ENCODE data around the gene TM2D3.

The TM2D3 gene

DNA sequence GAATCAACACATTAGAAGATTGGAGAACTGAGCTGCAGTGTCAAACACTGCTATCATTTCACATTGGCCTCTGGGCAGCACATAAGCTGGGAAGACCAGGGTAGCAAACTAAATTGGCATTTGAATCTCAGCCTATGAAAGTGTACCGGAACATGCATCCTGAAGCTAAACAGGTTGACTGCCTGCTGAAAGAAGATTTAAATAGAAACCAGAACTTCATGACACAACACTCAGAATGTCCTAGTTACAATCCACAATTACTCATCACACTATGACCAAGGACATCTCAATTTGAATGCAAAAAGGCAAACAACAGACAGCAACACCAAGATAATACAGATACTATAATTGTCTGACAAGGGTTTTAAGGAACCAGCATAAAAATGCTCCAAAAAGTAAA lies 26.2 kb downstream of the TM2D3 start:
- in situ Hi-C loops (cut with MboI; ENCODE audit: low sequenced_read_pairs) = no loop called here

- in situ Hi-C loops (cut with MboI; ENCODE audit: low sequenced_read_pairs) = no loop called here
Measured at GRCh38 chr15:101625184-101625583, 27.0 kb downstream of the TM2D3 start.

DNA sequence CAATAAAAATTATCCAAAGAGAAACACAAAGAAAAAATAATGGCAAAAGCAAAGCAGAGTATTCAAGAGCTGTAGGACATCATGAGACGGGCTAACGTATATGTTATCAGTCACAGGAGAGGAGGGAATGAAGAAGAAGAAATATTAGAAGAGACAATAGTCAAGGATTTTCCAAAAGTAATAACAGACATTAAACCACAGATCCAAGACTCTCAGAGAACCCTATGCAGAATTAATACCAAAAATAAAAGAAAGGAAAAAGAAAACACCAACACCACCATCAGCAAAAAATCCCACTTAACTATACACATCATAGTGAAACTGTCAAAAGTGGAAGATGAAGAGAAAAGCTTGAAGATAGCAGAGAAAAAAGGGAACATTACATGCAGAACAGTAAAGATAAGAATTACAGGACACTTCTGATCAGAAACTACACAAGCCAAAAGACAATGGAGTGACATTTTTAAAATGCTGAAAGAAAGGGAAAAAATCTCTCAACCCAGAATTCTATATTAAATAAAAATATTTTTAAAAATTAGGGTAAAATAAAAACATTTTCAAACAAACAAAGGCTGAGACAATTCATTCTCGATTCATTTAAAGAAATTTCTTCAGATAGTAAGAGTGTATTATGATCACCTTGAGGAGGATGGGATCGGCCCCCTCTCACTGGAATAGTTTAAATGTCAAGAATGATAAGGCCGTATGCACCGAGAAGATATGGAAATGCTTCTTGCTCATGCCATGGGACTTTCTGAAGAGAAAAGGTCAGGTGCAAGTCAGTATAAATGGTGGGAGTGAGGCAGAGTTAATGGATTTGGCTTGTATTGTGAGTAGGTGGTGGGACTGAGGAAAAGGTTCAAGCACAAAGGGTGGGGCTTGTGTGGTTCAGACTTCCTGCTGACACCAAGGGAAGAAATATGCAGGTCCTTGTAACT lies 28.5 kb downstream of the TM2D3 start:
- in situ Hi-C loops (cut with MboI; ENCODE audit: low sequenced_read_pairs) = no loop called here

DNA sequence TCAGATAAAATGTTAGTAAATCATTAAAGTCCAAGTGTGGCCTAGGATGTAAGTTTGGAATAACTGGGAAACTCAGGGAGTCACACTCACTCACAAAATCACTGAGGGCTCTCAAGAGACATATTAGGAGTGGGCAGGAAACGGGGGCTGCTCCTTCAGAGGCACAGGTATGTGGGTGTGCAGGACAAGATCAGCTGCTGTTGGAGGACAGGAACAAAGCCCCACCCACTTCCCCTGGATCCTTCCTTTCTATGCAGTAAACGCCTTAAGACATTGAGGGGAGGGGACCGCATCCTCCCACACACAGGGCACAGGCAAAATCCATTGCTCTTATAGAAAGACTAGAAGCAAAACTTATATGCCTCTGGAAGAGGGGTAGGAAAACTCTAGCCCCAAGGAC lies 30.2 kb downstream of the TM2D3 start:
- in situ Hi-C loops (cut with MboI; ENCODE audit: low sequenced_read_pairs) = no loop called here

GRCh38 chr15:101620671-101621070 lies 31.5 kb downstream of the TM2D3 start:
- in situ Hi-C loops (cut with MboI; ENCODE audit: low sequenced_read_pairs) = no loop called here

DNA sequence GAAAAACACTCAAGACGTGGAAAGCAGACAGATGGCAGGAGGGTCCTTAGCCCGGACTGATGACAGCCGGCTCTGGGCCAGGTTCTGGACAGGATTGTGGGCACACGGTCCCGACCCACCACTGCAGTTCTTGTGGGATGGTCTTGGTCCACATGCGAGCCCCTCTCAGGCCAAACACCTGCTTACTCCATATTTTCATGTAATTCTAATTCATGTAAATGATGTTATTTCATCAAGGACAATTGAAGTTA lies 32.6 kb downstream of the TM2D3 start:
- in situ Hi-C loops (cut with MboI; ENCODE audit: low sequenced_read_pairs) = no loop called here

DNA sequence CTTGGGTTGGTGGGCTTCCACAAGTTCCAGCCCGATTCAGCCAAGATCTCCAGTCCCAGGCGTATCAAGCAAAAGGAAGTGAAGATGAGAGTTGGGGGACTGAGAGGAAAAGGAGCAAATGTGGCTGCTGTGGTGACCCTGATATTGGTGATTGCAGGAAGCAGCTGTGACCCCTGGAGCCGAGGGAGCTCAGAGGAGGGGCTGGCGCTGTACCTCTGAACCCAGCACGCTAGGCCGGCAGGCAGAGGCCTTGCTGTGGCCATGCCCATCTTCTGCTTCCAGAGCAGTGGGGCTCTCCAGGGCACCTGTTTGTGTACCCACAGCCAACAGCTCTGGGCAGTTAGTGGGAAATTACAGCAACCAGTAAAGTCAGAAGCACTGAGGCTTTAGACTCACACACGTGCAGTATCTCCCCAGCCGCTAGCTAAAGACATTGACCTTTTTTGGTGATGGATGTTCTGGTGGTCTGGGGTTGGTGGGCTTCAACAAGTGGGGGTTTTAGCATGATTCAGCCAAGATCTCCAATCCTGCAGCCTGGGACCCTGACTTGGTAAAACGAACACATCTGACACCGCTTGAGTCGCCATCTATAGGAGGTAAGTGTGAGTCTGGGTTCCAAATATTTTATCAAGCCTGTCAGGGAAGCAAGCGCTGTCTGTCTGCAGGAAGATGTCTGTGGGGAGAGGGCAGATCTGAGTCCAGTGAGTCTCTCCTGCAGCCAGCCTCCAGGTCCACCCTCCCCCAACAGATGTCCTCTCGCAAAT lies 33.1 kb downstream of the TM2D3 start:
- in situ Hi-C loops (cut with MboI; ENCODE audit: low sequenced_read_pairs) = no loop called here

GRCh38 chr15:101618076-101618475 lies 34.1 kb downstream of the TM2D3 start:
- in situ Hi-C loops (cut with MboI; ENCODE audit: low sequenced_read_pairs) = no loop called here

DNA sequence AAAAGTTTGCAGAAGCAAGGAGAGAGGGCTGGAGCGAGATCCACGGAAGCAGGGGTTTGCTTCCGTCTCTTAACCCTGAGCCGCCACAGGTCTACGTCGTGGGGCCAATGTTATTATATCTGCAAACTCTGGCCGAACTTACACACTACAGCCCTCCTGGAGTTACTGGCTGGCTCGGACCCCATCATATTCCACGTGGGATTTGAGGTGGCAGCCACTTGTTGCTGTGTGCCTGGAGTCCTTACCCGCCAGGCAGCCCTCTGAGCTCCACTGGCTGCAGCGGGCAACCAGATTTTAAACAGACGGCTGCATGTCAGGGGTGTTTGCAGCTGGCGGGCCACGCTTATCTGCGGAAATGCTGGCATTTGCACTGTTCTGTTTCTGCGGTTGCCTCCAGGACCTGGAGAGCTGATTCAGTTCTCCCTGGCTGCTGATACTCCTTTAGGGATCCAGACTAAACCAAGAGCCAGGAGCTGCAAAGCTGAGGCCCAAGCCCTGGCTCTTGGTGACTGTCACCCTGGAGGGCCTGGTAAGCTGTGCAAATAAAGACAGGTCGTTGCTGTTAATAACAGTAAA lies 34.7 kb downstream of the TM2D3 start:
- in situ Hi-C loops (cut with MboI; ENCODE audit: low sequenced_read_pairs) = no loop called here

- in situ Hi-C loops (cut with MboI; ENCODE audit: low sequenced_read_pairs) = no loop called here
Measured at GRCh38 chr15:101615986-101616848, 36.0 kb downstream of the TM2D3 start.

DNA sequence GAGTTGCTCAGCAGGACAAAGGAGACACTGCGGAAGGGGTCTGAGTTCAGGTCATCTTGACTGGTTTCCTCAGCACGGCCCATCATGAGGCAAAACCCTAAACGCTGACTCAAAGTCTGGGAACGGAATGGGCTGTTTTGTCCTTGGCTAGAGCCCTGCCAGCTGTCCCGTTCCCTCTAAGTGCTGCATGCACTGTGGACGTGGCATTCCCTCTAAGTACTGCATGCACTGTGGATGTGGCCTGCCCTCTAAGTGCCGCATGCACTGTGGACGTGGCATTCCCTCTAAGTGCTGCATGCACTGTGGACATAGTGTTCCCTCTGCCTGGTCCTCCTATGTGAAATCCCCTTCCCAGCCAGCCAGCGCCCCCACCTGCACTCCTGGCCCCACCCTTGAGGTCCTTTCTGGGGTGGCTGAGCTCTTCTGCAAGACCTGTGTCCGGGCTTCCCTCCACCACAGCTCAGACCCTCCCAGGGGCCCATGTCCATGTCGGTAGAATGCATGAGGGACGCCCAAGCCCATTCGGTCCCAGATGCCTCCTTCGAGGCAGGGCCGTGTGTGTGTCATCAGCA lies 36.7 kb downstream of the TM2D3 start:
- in situ Hi-C loops (cut with MboI; ENCODE audit: low sequenced_read_pairs) = no loop called here

GRCh38 chr15:101614761-101615160 lies 37.4 kb downstream of the TM2D3 start:
- in situ Hi-C loops (cut with MboI; ENCODE audit: low sequenced_read_pairs) = no loop called here

DNA sequence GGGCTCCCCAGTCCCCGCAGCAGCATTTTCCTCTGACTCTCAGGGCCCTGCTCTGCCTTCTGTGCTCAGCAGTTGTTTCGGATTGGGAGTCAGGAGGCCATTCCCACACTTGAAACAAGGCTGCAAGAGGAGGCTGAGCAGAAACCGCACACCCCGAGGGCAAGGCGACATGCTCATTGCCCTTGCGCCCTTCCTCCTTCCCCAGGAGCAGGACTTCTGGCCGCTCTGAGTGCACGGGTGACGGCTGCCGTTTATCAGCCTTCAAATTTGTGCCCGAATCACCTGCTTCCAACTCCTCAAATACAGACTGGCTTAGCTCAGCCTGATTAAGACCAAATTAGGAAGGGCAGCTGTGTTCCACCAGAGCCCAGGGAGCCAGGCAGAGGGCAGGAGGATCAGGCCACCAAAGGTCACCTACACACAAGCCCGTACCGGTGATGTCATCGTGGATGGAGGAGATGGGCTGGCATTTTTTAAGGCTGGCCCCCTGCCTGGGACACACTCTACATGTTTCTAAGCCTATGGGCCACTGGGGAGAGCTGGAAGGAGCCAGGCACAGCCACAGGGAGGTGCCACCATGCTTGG lies 38.1 kb downstream of the TM2D3 start:
- in situ Hi-C loops (cut with MboI; ENCODE audit: low sequenced_read_pairs) = no loop called here

DNA sequence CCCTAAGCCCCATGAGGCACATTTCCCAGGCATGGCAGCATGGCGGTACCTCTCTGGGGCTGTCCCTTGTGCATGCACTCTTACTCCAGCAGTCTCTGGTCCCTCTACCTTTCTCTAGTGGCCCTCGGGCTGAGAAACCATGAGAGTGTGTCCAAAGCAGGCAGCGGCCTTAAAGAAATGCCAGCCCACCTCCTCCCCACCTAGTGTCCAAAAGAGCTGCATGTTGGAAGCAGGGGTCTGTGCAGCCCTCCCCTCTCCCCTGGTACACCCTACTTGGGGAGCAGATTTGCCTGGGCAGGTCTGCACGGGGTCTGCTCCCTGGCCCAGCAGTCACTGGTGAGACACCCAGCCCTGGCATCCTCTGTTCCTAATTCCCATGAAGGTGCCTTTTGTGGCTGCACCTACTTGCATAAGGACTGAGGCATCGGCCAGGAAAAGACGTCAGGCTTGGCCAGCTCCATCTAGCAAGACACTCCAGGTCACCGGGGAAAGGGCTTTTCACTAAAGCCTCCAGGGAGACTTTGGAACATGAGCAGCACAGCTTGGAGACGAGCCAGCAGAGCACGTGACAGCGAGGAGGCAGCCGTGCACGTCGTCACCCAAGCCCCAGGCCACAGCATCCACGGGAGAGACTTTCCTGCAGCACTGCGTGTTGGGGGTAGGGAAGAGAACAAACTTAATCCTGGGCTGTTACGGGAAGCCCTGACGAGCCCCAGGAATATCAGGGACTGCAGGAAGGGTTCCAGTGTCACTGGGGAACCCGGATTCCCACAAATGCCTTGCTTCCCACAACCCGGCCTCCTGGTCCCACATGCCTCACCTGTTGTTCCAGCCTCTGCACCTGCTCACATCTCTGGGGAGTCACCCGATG lies 38.8 kb downstream of the TM2D3 start:
- in situ Hi-C loops (cut with MboI; ENCODE audit: low sequenced_read_pairs) = no loop called here

GRCh38 chr15:101612676-101613075 lies 39.5 kb downstream of the TM2D3 start:
- in situ Hi-C loops (cut with MboI; ENCODE audit: low sequenced_read_pairs) = no loop called here

DNA sequence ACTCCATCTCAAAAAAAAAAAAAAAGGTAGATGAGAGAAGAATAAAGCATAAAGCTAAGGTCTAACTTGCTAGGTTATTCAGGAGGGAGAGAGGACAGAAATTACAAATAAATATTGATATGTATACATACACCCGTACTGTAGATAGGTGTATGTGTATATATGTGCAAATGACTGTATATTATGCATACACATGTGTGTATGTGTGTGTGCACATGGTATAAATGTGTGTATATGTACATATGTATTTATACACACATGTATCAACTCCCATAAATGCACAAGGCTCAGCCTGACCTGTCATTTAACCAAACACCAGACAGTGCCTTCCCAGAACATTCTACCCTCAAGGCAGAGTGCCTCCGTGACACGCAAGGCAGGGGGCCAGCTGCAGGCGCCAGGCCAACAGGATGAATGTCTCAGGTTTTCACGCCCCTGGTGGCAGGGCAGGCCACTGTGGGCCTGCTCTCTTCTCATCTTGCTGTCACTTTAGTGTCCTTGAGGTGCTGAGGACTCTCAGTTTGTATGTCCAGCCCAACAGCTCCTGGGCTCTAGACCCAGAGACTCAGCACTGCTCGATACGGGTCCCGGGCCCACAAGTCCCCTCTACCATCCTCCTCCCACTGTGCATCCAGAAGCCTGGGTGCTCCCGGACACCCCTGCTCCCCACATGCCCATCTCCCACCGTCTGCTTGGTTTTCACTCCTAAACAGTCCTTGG lies 40.4 kb downstream of the TM2D3 start:
- in situ Hi-C loops (cut with MboI; ENCODE audit: low sequenced_read_pairs) = no loop called here

- in situ Hi-C loops (cut with MboI; ENCODE audit: low sequenced_read_pairs) = no loop called here
Measured at GRCh38 chr15:101611007-101611406, 41.2 kb downstream of the TM2D3 start.

GRCh38 chr15:101610611-101611000 lies 41.6 kb downstream of the TM2D3 start:
- in situ Hi-C loops (cut with MboI; ENCODE audit: low sequenced_read_pairs) = no loop called here

Data from HL-60/S4 treated with phorbol 12-myristate 13-acetate at 8.2 ng/mL for 4 days and 3 days (cell line).